NK-92 (cell line): Measurements from ENCODE around the gene CENPX.

ENCODE experiments used
- DNase-seq: peaks from one replicate; lab custom pipeline; 2025; ENCODE audit not compliant: unreplicated experiment; lab: John Stamatoyannopoulos, UW

CENPX gene

DNA sequence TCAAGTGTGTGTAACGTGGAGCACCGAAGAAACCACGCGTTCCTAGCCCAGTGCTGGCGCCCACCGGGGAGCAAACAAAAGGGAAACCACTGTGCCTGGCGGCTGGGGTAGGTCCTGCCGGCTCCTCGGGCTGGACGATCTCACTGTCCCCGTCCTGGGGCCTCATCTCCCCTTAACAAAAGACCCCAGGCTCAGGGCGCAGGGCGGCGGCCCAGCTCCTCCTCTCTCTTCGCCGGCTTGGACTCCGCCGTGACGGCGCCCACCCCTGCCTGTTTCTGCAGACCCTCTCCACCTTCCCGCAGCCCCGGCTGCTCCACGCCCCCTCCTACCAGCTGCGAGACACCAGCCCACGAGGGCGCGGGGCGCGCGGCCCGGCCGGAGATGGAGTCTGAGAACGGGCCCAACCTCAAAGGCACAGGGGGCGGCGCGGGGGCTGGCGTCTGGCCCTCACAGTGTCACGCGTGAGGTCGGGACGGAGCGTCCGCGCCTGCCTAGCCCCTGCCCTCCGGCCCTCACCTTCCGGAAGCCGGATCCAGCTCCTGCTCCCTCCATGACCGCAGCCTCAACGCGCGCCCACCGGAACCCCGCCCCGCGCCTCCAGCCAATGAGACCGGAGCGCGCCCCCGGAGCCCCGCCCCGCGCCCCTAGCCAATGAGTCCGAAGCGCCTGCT lies at the start of gene CENPX:
TSS of gene CENPX (minus strand) at position 569 of the 671 bp plus-strand sequence. CDS start at position 552, 17 bp downstream.
- DNase-seq: no peak

DNA sequence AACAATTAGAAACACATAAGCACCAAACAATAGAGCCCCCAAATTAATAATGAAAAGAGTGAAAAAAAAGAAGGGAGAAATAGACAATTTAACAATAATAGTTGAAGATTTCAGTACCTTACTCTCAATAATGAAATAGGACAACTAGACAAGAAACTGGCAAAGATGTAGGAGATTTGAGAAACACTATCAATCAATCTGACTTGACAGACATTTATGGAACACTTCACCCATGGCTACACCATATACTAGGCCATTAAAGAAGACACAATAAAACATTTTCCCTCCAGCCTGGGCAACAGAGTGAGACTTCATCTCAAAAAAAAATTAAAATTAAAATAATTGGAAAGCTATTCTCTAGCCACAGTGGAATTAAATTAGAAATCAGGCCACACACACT lies 47.9 kb upstream of the CENPX start:
- no peak for DNase-seq

DNA sequence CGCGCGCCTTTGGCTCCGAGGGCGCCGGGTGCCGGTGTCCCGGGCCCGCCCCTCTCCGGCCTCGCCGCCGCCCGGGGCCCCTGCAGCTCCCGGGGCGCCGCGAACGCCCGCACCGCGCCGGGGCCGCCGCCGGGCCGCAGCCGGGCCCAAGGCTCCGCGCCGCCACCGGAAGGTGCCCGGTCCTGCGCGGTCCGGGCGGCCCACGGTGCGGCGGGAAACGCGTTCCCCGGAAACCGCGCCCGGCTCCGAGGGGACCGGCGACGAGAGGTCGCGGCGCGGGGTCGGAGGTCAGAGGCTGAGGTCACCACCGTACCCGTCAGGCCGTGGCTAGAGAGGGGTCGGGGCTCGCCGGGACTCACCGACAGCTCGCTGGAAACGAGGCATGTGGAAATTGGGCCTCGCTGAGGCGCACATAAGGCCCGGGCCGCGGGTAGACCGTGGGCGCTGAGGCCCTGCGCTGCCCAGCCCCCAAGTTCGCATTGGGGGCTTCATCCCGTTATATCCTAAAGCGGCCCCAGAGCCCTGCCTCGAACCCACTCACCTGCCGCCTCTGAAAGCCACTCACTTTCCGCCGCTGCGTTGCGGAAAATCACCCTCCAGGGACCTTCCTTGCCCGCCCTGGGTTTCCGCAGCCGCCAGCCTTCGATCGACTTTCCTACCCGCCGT lies 43.1 kb upstream of the CENPX start, which contains the start of gene DUS1L:
TSS of gene DUS1L (minus strand) at position 167 of the 666 bp plus-strand sequence. CDS start 745 bp downstream, outside the sequence.
- DNase-seq: no peak

DNA sequence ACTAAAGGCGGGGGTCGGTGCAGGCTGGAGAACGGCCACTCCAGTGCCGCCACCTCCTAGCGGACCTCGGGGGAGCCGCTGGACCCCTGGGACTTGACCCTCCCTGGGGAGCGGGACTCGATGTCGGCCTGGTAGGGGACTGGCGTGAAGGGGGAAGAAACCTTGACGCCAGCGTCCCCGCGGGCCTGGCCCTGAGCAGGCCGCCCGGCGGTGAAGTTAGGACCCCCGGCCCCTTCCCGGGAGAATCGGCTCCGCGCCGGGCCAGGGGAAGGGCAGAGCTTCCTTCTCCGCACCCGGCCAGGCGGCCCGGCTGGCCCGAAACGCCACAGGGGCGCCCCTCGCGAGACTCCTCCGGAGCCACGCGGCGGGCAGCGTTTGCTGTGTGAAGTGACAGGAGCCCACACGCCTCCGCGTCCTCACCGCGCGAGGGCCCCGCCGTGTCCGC lies 42.5 kb upstream of the CENPX start:
- DNase-seq: no peak

DNA sequence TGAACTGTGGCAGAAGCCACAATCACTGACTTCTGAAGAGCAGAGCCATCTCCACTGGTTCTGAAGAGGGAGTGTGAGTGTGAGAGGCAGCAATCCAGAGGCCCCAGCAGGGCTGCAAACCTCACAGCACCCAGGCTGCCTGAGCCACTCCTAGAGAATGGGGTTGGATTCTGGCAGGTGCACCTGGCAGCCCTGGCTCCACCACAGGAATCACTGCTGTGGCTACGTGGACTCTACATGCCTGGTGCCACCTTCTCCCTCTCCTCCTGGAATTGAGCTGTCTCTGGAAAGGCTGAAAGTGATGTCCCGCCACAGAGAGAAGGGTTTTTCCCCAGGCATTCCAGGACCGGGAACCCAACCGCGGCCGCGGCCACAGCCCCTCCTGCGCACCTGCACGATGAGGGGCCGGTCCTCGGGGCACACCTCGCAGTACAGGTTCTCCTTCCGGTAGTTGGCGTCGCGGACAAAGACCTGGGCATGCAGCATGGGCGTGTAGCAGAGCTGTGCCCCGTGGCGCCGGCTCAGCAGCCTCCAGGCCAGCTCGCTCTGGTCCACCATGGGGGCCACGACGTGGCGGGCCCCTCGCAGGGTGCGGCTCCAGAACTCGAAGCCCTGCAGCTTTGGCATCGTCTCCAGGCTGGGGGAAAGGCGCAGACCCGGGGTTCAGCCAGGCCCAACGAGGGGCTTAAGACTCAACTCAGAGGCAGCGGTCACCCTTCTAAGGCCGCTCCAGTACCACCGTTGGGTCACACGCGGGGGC lies 41.9 kb upstream of the CENPX start:
- DNase-seq: no peak

DNA sequence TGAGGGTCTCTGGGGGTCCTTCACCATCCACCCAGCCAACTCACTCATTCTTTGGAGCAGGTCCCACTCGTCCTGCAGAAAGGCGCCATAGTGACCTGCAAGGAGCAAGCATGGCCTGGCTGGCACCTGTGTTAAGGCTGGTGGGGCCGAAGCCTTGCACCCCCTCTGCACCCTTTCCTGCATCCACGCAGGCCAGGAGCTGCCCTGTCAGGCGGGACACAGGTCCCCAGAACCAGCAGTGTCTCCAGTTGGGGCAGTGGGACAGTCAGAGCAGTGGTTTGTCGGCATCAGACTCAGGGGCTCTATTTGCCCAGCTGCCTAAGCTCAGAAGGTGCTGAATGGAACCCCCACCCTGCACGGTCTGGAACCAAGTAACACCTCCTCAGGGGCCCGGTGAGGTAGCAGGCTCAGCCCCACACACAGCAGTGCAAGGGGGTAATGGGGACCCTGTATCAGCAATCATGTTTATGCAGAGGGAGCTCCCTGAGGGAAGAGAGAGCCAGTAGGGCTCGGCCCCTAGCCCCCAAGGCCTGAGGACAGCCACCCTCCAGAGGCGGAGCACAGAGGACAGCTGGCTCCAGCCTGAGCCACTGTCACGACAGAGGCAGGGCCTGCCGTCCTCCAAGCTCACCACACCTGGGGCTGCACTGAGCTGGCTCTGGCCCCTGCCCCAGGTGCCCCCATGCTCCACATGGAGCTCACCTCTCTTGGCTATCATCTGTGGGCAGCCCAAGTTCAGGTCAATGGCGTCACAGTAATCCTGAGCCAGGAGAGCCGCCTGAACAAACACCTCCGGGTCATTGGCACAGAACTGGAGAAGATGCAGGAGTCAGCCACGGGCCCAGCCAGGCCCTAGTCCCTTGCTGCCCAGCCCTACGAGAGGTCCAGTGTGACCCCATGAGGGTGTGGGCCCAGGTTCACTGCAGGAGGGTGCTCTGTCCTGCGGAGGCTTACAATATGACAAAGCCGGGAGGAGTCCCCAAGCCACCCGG lies 41.0 kb upstream of the CENPX start:
- DNase-seq: no peak

DNA sequence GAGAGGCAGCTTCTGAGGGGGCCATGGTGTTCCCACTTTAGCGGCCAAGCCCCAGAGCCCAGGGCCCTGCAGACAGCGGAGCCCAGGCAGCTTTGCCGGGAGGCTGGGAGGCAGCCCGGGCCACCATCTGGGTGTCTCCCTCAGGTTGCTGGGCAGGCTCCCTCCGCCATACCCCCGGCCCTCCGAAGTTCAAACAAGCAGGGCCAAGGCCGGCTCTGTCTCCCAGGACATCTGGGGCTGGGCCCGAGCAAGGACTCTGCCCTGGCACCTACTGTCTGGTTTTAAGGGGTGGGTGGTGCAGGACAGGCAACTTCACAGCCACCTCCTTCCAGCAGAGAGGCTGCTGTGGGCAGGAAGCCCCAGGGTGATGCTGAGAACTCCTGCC lies 40.3 kb upstream of the CENPX start:
- DNase-seq: no peak

DNA sequence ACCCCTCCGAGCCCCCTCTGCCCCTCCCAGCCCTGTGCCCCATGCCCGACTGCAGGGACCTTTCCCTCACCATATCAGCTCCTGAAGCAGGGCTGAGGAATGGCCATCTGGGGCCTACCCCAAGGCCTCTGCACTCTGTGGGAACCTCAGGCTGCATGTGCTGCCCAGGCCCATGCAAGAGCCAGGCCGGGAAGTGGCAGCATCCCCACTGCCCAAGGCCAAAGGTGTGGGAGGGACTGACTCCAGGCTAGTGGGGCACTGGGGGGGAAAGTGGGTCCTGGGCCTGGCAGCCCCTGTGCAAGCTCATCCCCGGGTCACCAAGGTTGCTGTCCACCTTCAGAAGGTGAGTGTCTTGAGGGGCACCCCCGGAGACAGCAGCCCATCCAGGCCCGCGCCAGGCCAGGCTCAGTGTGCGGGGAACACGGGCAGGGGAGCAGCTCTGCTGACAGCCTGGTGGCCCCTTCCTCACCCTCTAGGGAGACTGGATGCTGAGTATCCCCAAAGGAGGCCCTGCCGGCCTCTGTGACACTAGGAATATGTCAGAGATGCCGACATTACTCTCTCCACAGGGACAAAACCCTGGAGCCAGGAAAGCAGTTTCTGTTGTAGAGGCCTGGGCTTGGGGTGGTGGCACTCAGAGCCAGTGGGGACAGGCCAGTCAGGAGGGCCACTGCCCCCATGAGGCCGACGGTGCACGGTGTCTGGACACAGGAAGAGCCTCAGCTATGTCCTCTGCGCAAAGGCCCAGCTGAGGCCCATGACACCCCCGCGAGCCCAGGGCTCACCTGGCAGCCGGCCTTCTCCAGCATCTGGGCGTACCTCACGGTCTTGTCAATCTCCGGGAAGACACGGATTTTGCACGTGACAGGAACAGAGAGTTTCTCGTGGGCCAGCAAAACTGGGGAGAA lies 39.7 kb upstream of the CENPX start:
- no peak for DNase-seq

DNA sequence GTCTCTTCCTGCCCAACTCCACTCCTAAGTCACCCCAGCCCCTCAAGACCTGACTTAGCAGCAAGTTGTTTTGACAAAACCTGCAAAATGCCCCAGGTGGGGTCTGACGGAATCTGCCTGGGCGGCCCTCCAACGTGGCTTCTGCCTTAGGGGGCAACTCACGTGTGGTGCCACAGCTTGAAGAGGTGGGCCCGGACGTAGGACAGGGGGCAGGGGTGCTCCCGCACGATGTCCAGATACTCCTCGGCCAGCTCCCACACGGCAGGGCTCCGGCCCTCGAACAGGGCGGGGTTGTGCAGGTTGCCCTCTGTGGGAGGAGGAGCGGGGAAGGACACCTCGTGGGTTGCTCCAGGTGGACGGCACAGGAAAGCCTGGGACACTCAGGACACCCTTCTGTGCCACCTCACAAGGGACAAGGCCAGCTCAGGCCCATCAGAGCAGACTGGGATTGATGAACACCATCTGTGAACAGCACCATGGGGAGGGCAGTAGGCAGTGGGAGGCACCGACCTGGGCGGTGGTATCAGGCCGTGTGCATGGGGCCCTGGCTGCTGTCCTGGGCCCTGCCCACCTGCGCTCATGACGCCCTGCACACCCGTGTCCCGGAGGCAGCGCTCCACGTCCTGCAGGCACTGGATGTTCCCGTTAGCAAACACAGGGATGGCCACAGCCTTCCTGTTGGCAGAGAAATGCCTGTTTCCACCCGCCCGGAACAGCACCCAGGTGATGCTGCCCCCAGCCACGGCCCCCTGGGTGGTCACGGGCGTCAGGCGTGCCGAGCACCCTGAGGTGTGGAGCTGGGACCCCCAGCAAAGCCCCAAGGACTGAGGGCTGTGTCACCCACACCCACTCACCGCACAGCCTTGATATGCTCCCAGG lies 38.6 kb upstream of the CENPX start:
- DNase-seq: no peak

DNA sequence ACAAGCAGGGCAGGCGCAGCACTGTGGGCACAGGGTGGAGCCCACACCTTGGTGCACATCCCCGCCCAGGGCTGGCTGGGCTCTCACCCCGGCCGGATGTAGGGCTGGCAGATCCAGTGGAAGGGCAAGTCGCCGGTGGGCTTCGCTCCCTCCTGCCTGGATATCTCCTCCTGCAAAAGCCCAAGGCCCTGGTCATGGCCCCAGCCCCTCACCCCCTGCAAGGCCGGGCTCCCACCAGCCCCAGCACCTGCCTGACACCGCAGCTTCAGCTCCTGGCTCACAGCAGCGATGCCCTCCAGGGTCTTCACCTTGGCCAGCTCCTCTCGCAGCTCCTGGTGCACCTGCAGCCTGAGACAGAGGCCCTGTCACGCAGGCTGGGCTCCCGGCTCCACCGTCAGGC lies 37.9 kb upstream of the CENPX start:
- no peak for DNase-seq

DNA sequence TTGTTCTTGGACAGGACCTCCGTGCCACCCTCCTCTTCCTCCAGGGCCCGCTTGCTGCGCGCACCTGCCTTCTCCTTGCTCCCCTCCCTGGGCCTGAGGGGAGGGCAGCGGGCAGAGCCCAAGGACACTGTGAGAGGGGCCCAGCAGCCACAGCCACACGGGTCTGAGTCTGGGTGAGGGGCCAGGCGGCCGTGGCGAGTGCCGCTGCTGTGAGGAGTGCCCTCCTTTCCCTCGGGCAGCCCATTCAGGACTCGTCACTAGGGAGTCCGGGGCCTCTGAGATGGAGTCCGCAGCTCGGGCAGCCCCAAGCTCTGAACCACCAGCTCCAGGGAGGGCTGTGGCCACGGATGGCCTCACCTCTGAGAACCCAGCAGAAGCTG lies 37.3 kb upstream of the CENPX start:
- DNase-seq: no peak

DNA sequence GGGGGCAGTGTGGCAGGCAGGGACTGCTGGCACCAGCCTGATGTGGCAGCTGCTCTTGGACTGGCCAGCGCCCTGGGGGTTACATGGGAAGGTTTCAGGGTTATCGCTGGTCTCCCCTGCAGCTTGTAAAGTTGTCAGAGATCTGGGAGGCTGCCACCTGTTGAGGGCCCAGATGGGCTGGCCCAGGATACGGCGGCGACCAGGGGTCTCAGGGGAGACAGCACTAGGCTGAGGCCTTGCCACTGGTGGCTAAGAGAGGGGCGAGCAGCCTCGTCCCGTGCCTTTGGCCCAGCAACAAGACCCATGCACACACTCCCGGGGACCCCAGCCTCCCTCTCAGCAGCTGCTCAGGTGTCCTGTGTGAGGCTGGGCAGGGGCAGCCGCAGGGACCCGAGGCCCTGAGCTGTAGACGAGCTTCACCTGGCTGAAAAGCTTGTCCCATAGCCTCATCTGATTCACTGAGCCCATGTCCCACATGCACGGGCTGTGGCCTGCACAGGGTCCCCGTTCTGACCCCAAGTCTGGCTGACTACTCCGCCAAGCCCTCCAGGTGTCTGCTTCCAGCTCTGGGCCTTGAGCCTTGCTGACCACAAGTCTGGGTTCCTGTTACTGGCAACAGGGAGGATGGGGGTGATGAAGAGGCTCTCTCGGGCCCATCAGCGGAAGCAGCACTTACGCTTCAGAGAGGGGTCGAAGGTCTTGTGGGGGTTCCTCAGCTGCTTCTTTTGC lies 36.8 kb upstream of the CENPX start:
- DNase-seq: no peak

DNA sequence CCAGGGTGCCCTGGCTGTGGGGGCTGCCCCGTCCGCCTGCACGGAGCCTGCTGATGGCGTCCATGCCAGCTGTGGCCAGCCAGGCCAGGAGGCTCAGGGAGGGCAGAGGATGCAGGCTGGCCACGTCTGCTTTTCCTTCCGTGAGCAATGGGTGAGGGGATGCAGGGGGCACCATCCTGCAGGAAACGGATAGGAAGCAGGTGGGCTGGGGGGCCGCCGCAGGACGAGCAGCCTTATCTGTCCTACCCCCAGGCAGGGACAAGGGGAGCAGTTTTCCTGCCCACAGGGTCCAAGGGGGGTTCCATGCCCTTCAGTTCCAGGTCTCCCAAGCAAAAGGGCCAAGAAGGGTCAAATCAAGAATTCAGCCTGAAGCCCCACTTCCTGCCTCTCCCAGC lies 36.2 kb upstream of the CENPX start:
- DNase-seq: no peak

DNA sequence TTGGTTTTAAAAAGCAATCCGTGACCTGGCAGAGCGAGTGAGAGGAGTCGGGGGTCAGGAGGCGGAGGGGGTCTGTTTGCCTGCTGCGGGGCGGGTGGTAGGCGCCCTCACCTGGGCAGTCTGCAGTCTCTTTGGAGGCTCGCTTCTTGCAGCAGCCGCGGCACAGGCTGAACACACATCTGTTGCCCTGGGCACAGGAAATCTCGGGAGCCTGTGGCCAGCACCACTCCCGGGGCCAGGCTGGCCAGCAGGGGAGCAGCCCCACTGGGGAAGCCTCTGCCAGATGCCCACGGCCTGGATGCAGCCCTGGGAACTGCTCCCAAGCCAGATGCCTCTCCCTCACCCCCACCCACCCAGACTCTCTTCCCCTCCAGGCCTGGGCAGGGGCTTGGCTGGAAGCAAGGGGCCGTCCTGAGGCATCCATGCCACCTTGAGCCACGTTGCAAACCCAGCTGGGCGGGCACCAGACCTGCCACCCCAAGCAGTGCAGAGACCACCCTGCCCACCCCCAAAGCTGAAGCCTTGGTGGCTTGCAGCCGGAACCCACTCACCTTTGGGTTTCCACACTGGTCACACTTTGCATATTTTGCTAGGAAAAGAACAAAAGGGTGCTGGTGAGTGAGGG lies 35.7 kb upstream of the CENPX start:
- DNase-seq: no peak

DNA sequence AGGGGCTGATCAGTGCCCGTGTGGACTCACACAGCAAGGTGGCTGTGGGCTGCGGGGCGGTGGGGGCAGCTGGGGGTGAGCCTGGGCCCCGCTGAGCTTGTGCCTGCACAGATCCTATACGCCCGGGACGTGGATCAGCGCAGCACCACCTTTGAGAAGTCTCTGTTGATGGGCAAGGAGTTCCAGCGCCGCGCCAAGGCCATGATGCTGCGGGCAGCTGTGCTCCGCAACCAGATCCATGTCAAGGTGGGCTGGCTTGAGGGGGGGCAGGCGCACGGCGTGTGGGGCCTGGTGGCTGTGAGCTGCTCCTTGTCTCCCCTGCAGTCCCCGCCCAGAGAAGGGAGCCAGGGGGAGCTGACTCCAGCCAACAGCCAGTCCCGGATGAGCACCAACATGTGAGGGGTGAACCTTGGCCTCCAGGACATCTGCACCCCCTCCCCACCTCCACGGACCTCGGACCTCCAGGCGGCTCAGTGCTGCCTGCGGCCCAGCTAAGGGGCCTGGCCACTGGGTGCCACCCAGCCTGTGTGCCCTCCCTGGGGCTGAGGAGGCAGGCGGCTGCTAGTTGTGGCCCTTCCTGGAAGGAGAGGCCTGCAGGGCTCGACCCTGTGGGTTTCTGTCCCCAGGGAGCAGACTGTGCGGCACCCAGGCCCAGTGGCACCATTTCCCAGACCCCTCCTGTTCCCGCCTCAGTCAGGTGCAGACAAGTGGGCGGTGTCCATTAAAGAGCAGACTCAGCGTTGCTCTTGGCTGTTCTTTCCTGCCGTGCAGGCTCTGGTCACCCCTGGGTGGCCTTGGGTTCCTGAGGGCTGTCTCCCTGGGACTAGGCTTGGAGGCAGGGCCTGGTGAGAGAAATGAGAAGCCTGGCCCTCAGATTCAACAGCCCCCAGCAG lies 34.3 kb upstream of the CENPX start:
- DNase-seq: no peak

DNA sequence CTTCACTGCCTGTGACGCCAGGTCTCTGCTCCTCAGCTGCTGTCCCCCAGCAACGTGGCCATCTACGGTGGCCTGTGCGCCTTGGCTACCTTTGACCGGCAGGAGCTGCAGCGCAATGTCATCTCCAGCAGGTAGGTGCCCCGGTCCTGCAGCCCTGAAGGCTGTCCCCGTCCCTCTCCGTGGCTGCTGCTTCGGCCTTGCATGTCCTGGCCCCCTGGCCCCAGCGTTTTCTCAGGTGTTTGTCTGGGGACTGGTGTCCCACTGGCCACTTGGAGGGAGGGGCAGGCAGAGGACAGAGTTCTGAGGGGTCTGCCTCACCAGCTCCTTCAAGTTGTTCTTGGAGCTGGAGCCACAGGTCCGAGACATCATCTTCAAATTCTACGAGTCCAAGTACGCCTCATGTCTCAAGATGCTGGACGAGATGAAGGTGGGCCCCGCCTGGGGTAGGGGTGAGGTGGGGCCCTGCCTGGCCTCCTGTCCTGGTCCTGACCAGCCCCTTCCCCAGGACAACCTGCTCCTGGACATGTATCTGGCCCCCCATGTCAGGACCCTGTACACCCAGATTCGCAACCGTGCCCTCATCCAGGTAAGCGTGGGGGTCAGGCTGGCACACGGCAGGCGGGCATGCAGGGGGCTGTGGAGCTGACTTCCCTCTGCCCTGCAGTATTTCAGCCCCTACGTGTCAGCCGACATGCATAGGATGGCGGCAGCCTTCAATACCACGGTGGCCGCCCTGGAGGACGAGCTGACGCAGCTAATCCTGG lies 33.5 kb upstream of the CENPX start:
- no peak for DNase-seq
